Kidney (tissue), 14 donors: Measurements from ENCODE around the gene STAB1. TPM values are rescaled to one million over a fixed set of nuclear protein-coding genes. Genes with fewer than 3 reads are reported as not detected.

Experiments
- DNase-seq, 5 donors: peaks; one replicate each; pipeline ENCODE4 v3.0.0-alpha.2; 2013 to 2020
- FAIRE-seq: peaks from 2 replicates; lab custom pipeline; 2012; peaks lifted over from hg19 to GRCh38; lab: Jason Lieb, UNC
- H3K27ac ChIP-seq, 2 donors: one replicate each; pipeline ENCODE4 v1.7.0; 2013; ENCODE audit warnings: low read depth in 2 of 2, low read length in 2 of 2, inconsistent platforms in 1 of 2
- H3K27me3 ChIP-seq: one replicate; pipeline ENCODE4 v1.7.1; 2013; ENCODE audit warnings: low read length, inconsistent platforms; ENCODE audit not compliant: control insufficient read depth, insufficient read depth
- H3K36me3 ChIP-seq, 3 donors: one replicate each; pipeline versions ENCODE4 v1.7.0 to v1.7.1; 2013; ENCODE audit warnings: low read length in 3 of 3, control low read depth in 1 of 3, inconsistent platforms in 1 of 3; ENCODE audit not compliant: insufficient read depth in 3 of 3, control insufficient read depth in 2 of 3
- H3K4me1 ChIP-seq, 3 donors: one replicate each; pipeline versions ENCODE4 v1.7.0 to v1.7.1; 2013; ENCODE audit warnings: low read length in 3 of 3, inconsistent platforms in 1 of 3, low read depth in 1 of 3; ENCODE audit not compliant: control insufficient read depth in 2 of 3, insufficient read depth in 2 of 3
- H3K4me3 ChIP-seq, 3 donors: one replicate each; pipeline versions ENCODE4 v1.7.0 to v1.8.1; 2013; ENCODE audit warnings: low read length in 3 of 3, control low read depth in 1 of 3, inconsistent platforms in 1 of 3
- H3K9ac ChIP-seq, 3 donors: one replicate each; pipeline versions ENCODE4 v1.7.0 to v1.7.1; 2013; ENCODE audit warnings: low read length in 3 of 3, control low read depth in 1 of 3, inconsistent platforms in 1 of 3
- H3K9me3 ChIP-seq, 3 donors: one replicate each; pipeline versions ENCODE4 v1.7.0 to v1.7.1; 2013; ENCODE audit warnings: low read length in 3 of 3, control low read depth in 1 of 3, inconsistent platforms in 1 of 3; ENCODE audit not compliant: control insufficient read depth in 2 of 3, insufficient read depth in 1 of 3
- CTCF ChIP-seq: IDR thresholded peaks from 3 replicates; pipeline ENCODE4 v1.5.1; 2012; ENCODE audit warnings: mild to moderate bottlenecking, moderate library complexity, borderline replicate concordance; ENCODE audit not compliant: insufficient read depth; ENCODE audit errors: extremely low read depth
- intact Hi-C: fragments of 100-400 bp; cut with DNase I; formaldehyde crosslinking; loops from one replicate; pipeline ENCODE4 v1.11.1; 2022
- polyA plus RNA-seq: library from polyadenylated mRNA; stranded (reverse); fragments of 350-450 nt; fragmentation: Illumina TruSeq; extraction: RNeasy Lipid Tissue Mini Kit (QIAGEN cat#74804); gene quantifications from one replicate; pipeline ENCODE4 v1.2.3, GENCODE V29; 2014; ENCODE audit warnings: low read depth, low replicate concordance; ENCODE audit not compliant: insufficient read depth
- total RNA-seq: library from RNA; stranded (reverse); fragmentation: NEBNext Ultra II Directional; extraction: Animal tissue kit (Norgen Biotek cat#: 25700); gene quantifications from one replicate; pipeline ENCODE4 v1.2.1, GENCODE V29; 2021
- donor health status: control.
- donor health status: control.
- donor health status: control.
- donor health status: control.
- donor health status: control.
- donor health status: DM: yes; HTN: yes; CAD: no.
- donor health status: Normal renal cell carcinoma (clear cell type).

The STAB1 gene
- total and polyA plus RNA-seq, 2 donors from 2014 or later = 98.4 to 379 TPM

- peak in 4 of 5 donors; percentile 43 to 75 (median 61) for DNase-seq
- H3K27ac ChIP-seq = peak overlapping the region; percentile 82 to 90
- peaks cover 0 to 29% (median 17%) of the 10 kb centered on the region in 3 donors for H3K4me1 ChIP-seq
- peaks cover 14 to 29% (median 14%) of the 10 kb centered on the region in 3 donors for H3K36me3 ChIP-seq
- H3K27me3 ChIP-seq = no peaks in the 10 kb centered on the region
- H3K9me3 ChIP-seq = no peaks in the 10 kb centered on the region
- FAIRE-seq = no peak
- H3K4me3 ChIP-seq = peak overlapping the region; percentile 59 to 87 (median 81)
- H3K9ac ChIP-seq = peak overlapping the region; percentile 21 to 96 (median 93)
- TF ChIP-seq CTCF = no peak
- intact Hi-C loops = no loop called here
These were observed 38.9 kb upstream of the STAB1 start for GRCh38 chr3:52456169-52456799.

- FAIRE-seq = no peak
- peaks cover 0 to 29% (median 17%) of the 10 kb centered on the region in 3 donors for H3K4me1 ChIP-seq
- H3K9ac ChIP-seq = peak overlapping the region; percentile 21 to 96 (median 93)
- H3K27ac ChIP-seq = peak overlapping the region; percentile 82 to 90
- intact Hi-C loops = no loop called here
- no peaks in the 10 kb centered on the region for H3K9me3 ChIP-seq
- no peaks in the 10 kb centered on the region for H3K27me3 ChIP-seq
- no peak for TF ChIP-seq CTCF
- peak overlapping the region; percentile 59 to 87 (median 81) for H3K4me3 ChIP-seq
- peak in 2 of 5 donors; percentile 40 to 42 for DNase-seq
- peaks cover 14 to 29% (median 14%) of the 10 kb centered on the region in 3 donors for H3K36me3 ChIP-seq
These were observed 38.3 kb upstream of the STAB1 start for GRCh38 chr3:52456800-52457183.

GRCh38 chr3:52458031-52458760 lies 36.9 kb upstream of the STAB1 start:
- intact Hi-C loops = no loop called here
- Histone ChIP-seq H3K36me3 (peaks cover 14 to 29% (median 14%) of the 10 kb centered on the region in 3 donors), H3K9me3 (no peaks in the 10 kb centered on the region), H3K9ac (no peak overlapping the region), H3K4me3 (no peak overlapping the region), H3K4me1 (peaks cover 0 to 22% (median 17%) of the 10 kb centered on the region in 3 donors), H3K27ac (no peak overlapping the region), H3K27me3 (no peaks in the 10 kb centered on the region)
- no peak for TF ChIP-seq CTCF
- FAIRE-seq (no peak), DNase-seq (no peak)
